Activated T-helper 1 cell treated with anti-CD3 and anti-CD28 coated beads, Interleukin-12 subunit alpha, Interleukin-12 subunit beta, Interleukin-2, Interleukin-4 antibody, amounts not matched to agents 30 ng/mL and 10 ng/mL and 1 ng/mL, durations not matched to agents 14 hours and 24 hours and 36 hours (primary cell): ENCODE measurements around the gene DAB2IP. TPM values are rescaled to one million over a fixed set of nuclear protein-coding genes. Genes with fewer than 3 reads are reported as not detected.
"Not testable (repeated sequence)": the region's sequence is repeated elsewhere in the genome, so short reads cannot be mapped to it uniquely, and the experiment has no call there.

Source experiments
- DNase-seq: peaks from one replicate; pipeline ENCODE4 v3.0.0; 2021; ENCODE audit warnings: low spot score
- H3K27ac Mint-ChIP-seq: one replicate; pipeline ENCODE4 v1.8.0; 2021; ENCODE audit warnings: mild to moderate bottlenecking, mixed read lengths
- H3K27me3 Mint-ChIP-seq: one replicate; pipeline ENCODE4 v1.8.0; 2022; ENCODE audit warnings: mild to moderate bottlenecking, moderate library complexity, mixed read lengths; ENCODE audit not compliant: insufficient read depth
- H3K36me3 Mint-ChIP-seq: one replicate; pipeline ENCODE4 v1.8.0; 2021; ENCODE audit warnings: low read depth, mixed read lengths
- H3K4me1 Mint-ChIP-seq: one replicate; pipeline ENCODE4 v1.8.0; 2021; ENCODE audit warnings: low read depth, mixed read lengths
- H3K4me3 Mint-ChIP-seq: one replicate; pipeline ENCODE4 v1.8.0; 2021; ENCODE audit warnings: mild to moderate bottlenecking, moderate library complexity, mixed read lengths
- H3K9me3 Mint-ChIP-seq: one replicate; pipeline ENCODE4 v1.8.0; 2021; ENCODE audit warnings: mixed read lengths
- intact Hi-C: fragments of 100-400 bp; cut with micrococcal nuclease; formaldehyde crosslinking; loops from one replicate; pipeline ENCODE4 v1.15.1; 2024
- total RNA-seq: library from RNA; stranded (reverse); gene quantifications from 2 replicates; pipeline ENCODE4 v1.2.3, GENCODE V29; 2022

Gene DAB2IP
- total RNA-seq, 1 donor from 2014 or later = not detected

- no peaks in the 10 kb centered on the region for H3K36me3 Mint-ChIP-seq
- DNase-seq = no peak
- no peak overlapping the region for H3K27ac Mint-ChIP-seq
- H3K9me3 Mint-ChIP-seq = no peaks in the 10 kb centered on the region
- H3K27me3 Mint-ChIP-seq = peaks cover 23% of the 10 kb centered on the region
- no peaks in the 10 kb centered on the region for H3K4me1 Mint-ChIP-seq
- intact Hi-C loops = loop anchor here (10.0 kb wide), 1 partner anchor 195 kb away; no protein-coding TSS in a partner anchor
- H3K4me3 Mint-ChIP-seq = no peak overlapping the region
Measured at GRCh38 chr9:121739971-121740370, 88.5 kb downstream of the DAB2IP start.

GRCh38 chr9:121741228-121741918 is 89.9 kb downstream of the DAB2IP start:
- DNase-seq = no peak

GRCh38 chr9:121741919-121742283 is 90.5 kb downstream of the DAB2IP start:
- not testable (repeated sequence) for H3K27ac Mint-ChIP-seq, H3K4me1 Mint-ChIP-seq, H3K4me3 Mint-ChIP-seq, H3K9me3 Mint-ChIP-seq, DNase-seq, H3K36me3 Mint-ChIP-seq
- intact Hi-C loops = loop anchor here (10.0 kb wide), 1 partner anchor 197 kb away; no protein-coding TSS in a partner anchor
- peaks cover 10% of the 10 kb centered on the region for H3K27me3 Mint-ChIP-seq

More at GRCh38 chr9:121741228-121741918, 89.9 kb downstream of the DAB2IP start:
- Mint-ChIP-seq H3K36me3 (no peaks in the 10 kb centered on the region), H3K27ac (no peak overlapping the region), H3K9me3 (no peaks in the 10 kb centered on the region), H3K4me3 (no peak overlapping the region), H3K27me3 (peaks cover 15% of the 10 kb centered on the region), H3K4me1 (no peaks in the 10 kb centered on the region)
- intact Hi-C loops = loop anchor here (10.0 kb wide), 1 partner anchor 197 kb away; no protein-coding TSS in a partner anchor

- H3K27me3 Mint-ChIP-seq = peaks cover 9% of the 10 kb centered on the region
- no peaks in the 10 kb centered on the region for H3K9me3 Mint-ChIP-seq
- no peak for DNase-seq
- intact Hi-C loops = loop anchor here (10.0 kb wide), 1 partner anchor 198 kb away; no protein-coding TSS in a partner anchor
- H3K36me3 Mint-ChIP-seq = no peaks in the 10 kb centered on the region
- H3K4me3 Mint-ChIP-seq = no peak overlapping the region
- no peak overlapping the region for H3K27ac Mint-ChIP-seq
- H3K4me1 Mint-ChIP-seq = peaks cover 5% of the 10 kb centered on the region
Measured at GRCh38 chr9:121742923-121743322, 91.5 kb downstream of the DAB2IP start.

GRCh38 chr9:121743441-121744001 is 92.1 kb downstream of the DAB2IP start:
- Mint-ChIP-seq H3K36me3 (no peaks in the 10 kb centered on the region), H3K9me3 (no peaks in the 10 kb centered on the region), H3K4me1 (peaks cover 11% of the 10 kb centered on the region), H3K4me3 (no peak overlapping the region), H3K27me3 (peaks cover 9% of the 10 kb centered on the region), H3K27ac (no peak overlapping the region)
- DNase-seq = no peak
- intact Hi-C loops = loop anchor here (1.0 to 10.0 kb wide), 2 partner anchors 199 to 249 kb away; no protein-coding TSS in a partner anchor

GRCh38 chr9:121744002-121744686 is 92.7 kb downstream of the DAB2IP start:
- no peak overlapping the region for H3K27ac Mint-ChIP-seq
- peaks cover 6% of the 10 kb centered on the region for H3K27me3 Mint-ChIP-seq
- intact Hi-C loops = loop anchor here (1.0 to 10.0 kb wide), 2 partner anchors 199 to 248 kb away; no protein-coding TSS in a partner anchor
- H3K4me3 Mint-ChIP-seq = no peak overlapping the region
- no peaks in the 10 kb centered on the region for H3K36me3 Mint-ChIP-seq
- peaks cover 13% of the 10 kb centered on the region for H3K4me1 Mint-ChIP-seq
- H3K9me3 Mint-ChIP-seq = no peaks in the 10 kb centered on the region
- peak; percentile 45 for DNase-seq

- H3K27me3 Mint-ChIP-seq = no peaks in the 10 kb centered on the region
- H3K27ac Mint-ChIP-seq = no peak overlapping the region
- H3K9me3 Mint-ChIP-seq = no peaks in the 10 kb centered on the region
- H3K4me3 Mint-ChIP-seq = no peak overlapping the region
- intact Hi-C loops = loop anchor here (1.0 to 10.0 kb wide), 2 partner anchors 200 to 247 kb away; no protein-coding TSS in a partner anchor
- H3K36me3 Mint-ChIP-seq = no peaks in the 10 kb centered on the region
- H3K4me1 Mint-ChIP-seq = peaks cover 13% of the 10 kb centered on the region
- no peak for DNase-seq
Measured at GRCh38 chr9:121744687-121745395, 93.4 kb downstream of the DAB2IP start.

GRCh38 chr9:121745396-121745695 is 93.9 kb downstream of the DAB2IP start:
- H3K9me3 Mint-ChIP-seq = no peaks in the 10 kb centered on the region
- DNase-seq = no peak
- intact Hi-C loops = loop anchor here (10.0 kb wide), 1 partner anchor 201 kb away; no protein-coding TSS in a partner anchor
- no peak overlapping the region for H3K4me3 Mint-ChIP-seq
- peaks cover 13% of the 10 kb centered on the region for H3K4me1 Mint-ChIP-seq
- H3K27me3 Mint-ChIP-seq = no peaks in the 10 kb centered on the region
- no peaks in the 10 kb centered on the region for H3K36me3 Mint-ChIP-seq
- no peak overlapping the region for H3K27ac Mint-ChIP-seq

- no peaks in the 10 kb centered on the region for H3K9me3 Mint-ChIP-seq
- no peak for DNase-seq
- H3K4me3 Mint-ChIP-seq = no peak overlapping the region
- H3K27me3 Mint-ChIP-seq = no peaks in the 10 kb centered on the region
- no peaks in the 10 kb centered on the region for H3K36me3 Mint-ChIP-seq
- intact Hi-C loops = loop anchor here (10.0 kb wide), 1 partner anchor 202 kb away; no protein-coding TSS in a partner anchor
- no peak overlapping the region for H3K27ac Mint-ChIP-seq
- peaks cover 13% of the 10 kb centered on the region for H3K4me1 Mint-ChIP-seq
Measured at GRCh38 chr9:121746411-121746810, 95.0 kb downstream of the DAB2IP start.

GRCh38 chr9:121746866-121747265 is 95.4 kb downstream of the DAB2IP start:
- Mint-ChIP-seq H3K4me1 (peaks cover 13% of the 10 kb centered on the region), H3K27ac (no peak overlapping the region), H3K27me3 (no peaks in the 10 kb centered on the region), H3K36me3 (no peaks in the 10 kb centered on the region), H3K9me3 (no peaks in the 10 kb centered on the region), H3K4me3 (no peak overlapping the region)
- intact Hi-C loops = loop anchor here (10.0 kb wide), 1 partner anchor 202 kb away; no protein-coding TSS in a partner anchor
- no peak for DNase-seq

- Mint-ChIP-seq H3K4me1 (peaks cover 13% of the 10 kb centered on the region), H3K27ac (peak overlapping the region; percentile 13), H3K36me3 (no peaks in the 10 kb centered on the region), H3K9me3 (no peaks in the 10 kb centered on the region), H3K27me3 (no peaks in the 10 kb centered on the region), H3K4me3 (peak overlapping the region; percentile 1)
- intact Hi-C loops = loop anchor here (10.0 kb wide), 1 partner anchor 203 kb away; no protein-coding TSS in a partner anchor
- no peak for DNase-seq
Measured at GRCh38 chr9:121748074-121748473, 96.6 kb downstream of the DAB2IP start.

- intact Hi-C loops = loop anchor here (10.0 kb wide), 1 partner anchor 204 kb away; no protein-coding TSS in a partner anchor
- no peaks in the 10 kb centered on the region for H3K27me3 Mint-ChIP-seq
- H3K27ac Mint-ChIP-seq = peak overlapping the region; percentile 12
Measured at GRCh38 chr9:121748727-121749423, 97.4 kb downstream of the DAB2IP start.

More at GRCh38 chr9:121748727-121749423, 97.4 kb downstream of the DAB2IP start:
- no peak for DNase-seq
- Mint-ChIP-seq H3K9me3 (no peaks in the 10 kb centered on the region), H3K4me3 (no peak overlapping the region), H3K4me1 (peaks cover 13% of the 10 kb centered on the region), H3K36me3 (no peaks in the 10 kb centered on the region)
